HG03354 (cell line): Measurements from ENCODE around the gene TIMP3.

Experiments
- ATAC-seq: cut with Tn5 transposase; IDR thresholded peaks from one replicate; pipeline ENCODE4 v1.9.1; 2021; ENCODE audit warnings: mild to moderate bottlenecking; ENCODE audit not compliant: unreplicated experiment, poor library complexity, severe bottlenecking

Gene TIMP3

GRCh38 chr22:32824531-32825312 is 23.2 kb downstream of the TIMP3 start:
- no peak for ATAC-seq

- ATAC-seq = no peak
These were observed 25.0 kb downstream of the TIMP3 start for GRCh38 chr22:32826537-32826936.

- ATAC-seq = no peak
These were observed 25.6 kb downstream of the TIMP3 start for GRCh38 chr22:32827049-32827602.

- no peak for ATAC-seq
These were observed 26.6 kb downstream of the TIMP3 start for GRCh38 chr22:32828150-32828549.

- ATAC-seq = no peak
These were observed 27.1 kb downstream of the TIMP3 start for GRCh38 chr22:32828561-32828960.

- ATAC-seq = no peak
These were observed 27.9 kb downstream of the TIMP3 start for GRCh38 chr22:32829451-32829851.

GRCh38 chr22:32830473-32830872 is 29.0 kb downstream of the TIMP3 start:
- ATAC-seq = no peak

- no peak for ATAC-seq
These were observed 29.5 kb downstream of the TIMP3 start for GRCh38 chr22:32830957-32831356.

- ATAC-seq = no peak
These were observed 30.1 kb downstream of the TIMP3 start for GRCh38 chr22:32831584-32831983.

GRCh38 chr22:32832174-32832573 is 30.7 kb downstream of the TIMP3 start:
- ATAC-seq = no peak

GRCh38 chr22:32836280-32837123 is 35.0 kb downstream of the TIMP3 start:
- no peak for ATAC-seq

GRCh38 chr22:32837142-32837541 is 35.6 kb downstream of the TIMP3 start:
- no peak for ATAC-seq

- ATAC-seq = no peak
These were observed 36.3 kb downstream of the TIMP3 start for GRCh38 chr22:32837803-32838202.

GRCh38 chr22:32839831-32840584 is 38.5 kb downstream of the TIMP3 start:
- no peak for ATAC-seq

- no peak for ATAC-seq
These were observed 39.7 kb downstream of the TIMP3 start for GRCh38 chr22:32841175-32841574.

GRCh38 chr22:32842486-32842885 is 41.0 kb downstream of the TIMP3 start:
- ATAC-seq = no peak

- no peak for ATAC-seq
These were observed 41.8 kb downstream of the TIMP3 start for GRCh38 chr22:32843300-32843699.

- ATAC-seq = no peak
These were observed 42.7 kb downstream of the TIMP3 start for GRCh38 chr22:32844251-32844650.

- ATAC-seq = no peak
These were observed 45.4 kb downstream of the TIMP3 start for GRCh38 chr22:32846780-32847491.
